Right cardiac atrium (tissue), 5 donors: ENCODE data around the gene PAOX. TPM values are rescaled to one million over a fixed set of nuclear protein-coding genes. Genes with fewer than 3 reads are reported as not detected.

Experiments used
- ATAC-seq, 2 donors: fragments of 200-7000 bp; cut with Tn5 transposase; one replicate each; pipeline versions ENCODE4 v1.8.0 to v1.9.1; 2020; ENCODE audit warnings: moderate library complexity in 2 of 2, mild to moderate bottlenecking in 1 of 2
- DNase-seq, 3 donors: peaks; one replicate each; pipeline ENCODE4 v3.0.0-alpha.2; 2020
- H3K27ac ChIP-seq: one replicate; pipeline ENCODE4 v1.5.1; 2013; ENCODE audit warnings: mild to moderate bottlenecking, low read length, control low read depth, moderate library complexity
- H3K27me3 ChIP-seq: one replicate; pipeline ENCODE4 v1.6.1; 2013; ENCODE audit not compliant: control insufficient read depth, insufficient read depth
- H3K4me1 ChIP-seq: one replicate; pipeline ENCODE4 v1.6.1; 2013; ENCODE audit warnings: low read length; ENCODE audit not compliant: control insufficient read depth, insufficient read depth
- H3K4me3 ChIP-seq: one replicate; pipeline ENCODE4 v1.5.1; 2013; ENCODE audit warnings: low read length, control low read depth
- H3K9me3 ChIP-seq: one replicate; pipeline ENCODE4 v1.6.1; 2013; ENCODE audit warnings: low read length; ENCODE audit not compliant: control insufficient read depth
- WGBS: extraction: QIAGEN DNeasy Blood & Tissue Kit; methylation state at CpG from one replicate; pipeline ENCODE4 v1.1.7; 2013; 5-methylcytosine and 5-hydroxymethylcytosine counted together
- intact Hi-C, 4 donors: fragments of 100-400 bp; cut with DNase I; formaldehyde crosslinking; loops; one replicate each; pipeline versions ENCODE4 v1.11.0 to v1.14.0; 2022 to 2023
- long read RNA-seq, 4 donors: library from polyadenylated mRNA; unstranded; transcript quantifications; one replicate each; pipeline ENCODE4 v2.0.0, GENCODE V29; 2020 to 2021
- polyA plus RNA-seq: library from polyadenylated mRNA; stranded (reverse); fragments of 200-250 nt; gene quantifications from one replicate; pipeline ENCODE4 v1.2.3, GENCODE V29; 2013
- total RNA-seq, 4 donors: library from RNA; stranded (reverse); fragmentation: NEBNext Ultra II Directional; extraction: Animal tissue kit (Norgen Biotek cat#: 25700); gene quantifications; one replicate each; pipeline ENCODE4 v1.2.1, GENCODE V29; 2021
- donor health status: healthy with polysubstance abuse.
- donor health status: DM: no; HTN: yes; CAD: no.
- donor health status: DM: no; HTN: no; CAD: no.
- donor health status: DM: no; HTN: yes; CAD: no; lungs with severe emphysema.
- donor health status: DM: yes; HTN: yes; CAD: no.

The PAOX gene
- total RNA-seq (1 to 10 TPM; 2.9 to 3.4 (median 3.2) TPM), polyA plus RNA-seq (2.7 TPM)
- long read RNA-seq, donor 1, transcript PAOX-201 (7 exons, 1,858 nt) = major isoform, 8 of 15 reads
- long read RNA-seq, donor 1, partial matches to known transcripts = 6 of 15 reads
- long read RNA-seq, donor 1, other reads (novel, unspliced or antisense) = 1 of 15 reads
- long read RNA-seq, donor 2, transcript PAOX-201 (7 exons, 1,858 nt) = major isoform, 6 of 8 reads
- long read RNA-seq, donor 2, partial matches to known transcripts = 1 of 8 reads
- long read RNA-seq, donor 2, other reads (novel, unspliced or antisense) = 0 of 8 reads
- long read RNA-seq, donor 3, partial matches to known transcripts = 1 of 1 reads
- long read RNA-seq, donor 3, other reads (novel, unspliced or antisense) = 0 of 1 reads
- long read RNA-seq, donor 4, partial matches to known transcripts = 1 of 4 reads
- long read RNA-seq, donor 4, other reads (novel, unspliced or antisense) = 0 of 4 reads

GRCh38 chr10:133379152-133379800, at the start of gene PAOX:
Gene PAOX (plus strand): TSS chr10:133379262. CDS start chr10:133379317, 55 bp downstream.
- Histone ChIP-seq H3K4me1 (peaks cover 4% of the 10 kb centered on the region), H3K27me3 (no peaks in the 10 kb centered on the region), H3K27ac (peak within 1 kb of the TSS; percentile 66), H3K9me3 (no peaks in the 10 kb centered on the region), H3K4me3 (peak within 1 kb of the TSS; percentile 92)
- peak; percentile 63 to 73 for ATAC-seq
- 4% methylated on average over 68 of the region's 78 CpGs for WGBS
- DNase-seq = peak; percentile 77 to 93 (median 89)
- intact Hi-C loops = no loop called here

DNA sequence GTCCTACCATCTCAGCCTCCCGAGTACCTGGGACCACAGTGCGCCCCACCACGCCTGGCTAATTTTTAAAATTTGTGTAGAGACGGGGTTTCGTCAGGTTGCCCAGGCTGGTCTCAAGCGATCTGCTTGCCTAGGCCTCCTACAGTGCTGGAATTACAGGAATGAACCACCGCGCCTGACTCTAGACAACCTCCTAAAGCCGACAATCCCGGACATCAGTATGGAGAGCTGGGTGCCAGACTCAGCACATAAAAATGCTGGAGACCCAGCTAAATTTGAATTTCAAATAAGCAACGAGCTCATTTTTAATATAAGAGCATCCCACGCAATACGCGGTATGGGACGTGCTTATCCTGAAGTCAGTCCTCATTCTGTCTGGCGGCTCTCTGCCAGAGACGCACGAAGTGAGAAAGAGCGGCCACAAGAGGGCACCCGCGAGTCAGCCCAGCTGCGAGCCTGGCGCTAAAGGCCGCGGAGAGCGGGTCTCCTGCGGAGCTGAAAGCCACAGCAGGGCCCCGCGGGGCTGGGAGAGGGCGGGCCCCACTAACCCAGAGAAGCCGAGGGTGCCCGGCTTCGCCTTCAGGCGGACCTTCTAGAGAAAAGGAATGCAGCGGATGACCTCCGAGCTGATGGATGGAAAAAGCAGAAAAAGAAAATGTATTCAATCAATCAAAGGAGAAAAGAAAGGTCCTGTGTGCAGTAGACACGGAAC, 49.4 kb upstream of the PAOX start:
- H3K27ac ChIP-seq = no peak overlapping the region
- no peaks in the 10 kb centered on the region for H3K9me3 ChIP-seq
- H3K4me3 ChIP-seq = no peak overlapping the region
- intact Hi-C loops = loop anchor here in 1 of 4 donors (5.0 to 10.0 kb wide), 2 partner anchors 195 to 278 kb away; partner anchors contain the start of gene CYP2E1
- ATAC-seq = peak; percentile 76 to 83
- peak; percentile 87 to 95 (median 92) for DNase-seq
- 9% methylated on average over 37 of the region's 37 CpGs for WGBS
- no peaks in the 10 kb centered on the region for H3K27me3 ChIP-seq
- H3K4me1 ChIP-seq = no peaks in the 10 kb centered on the region

DNA sequence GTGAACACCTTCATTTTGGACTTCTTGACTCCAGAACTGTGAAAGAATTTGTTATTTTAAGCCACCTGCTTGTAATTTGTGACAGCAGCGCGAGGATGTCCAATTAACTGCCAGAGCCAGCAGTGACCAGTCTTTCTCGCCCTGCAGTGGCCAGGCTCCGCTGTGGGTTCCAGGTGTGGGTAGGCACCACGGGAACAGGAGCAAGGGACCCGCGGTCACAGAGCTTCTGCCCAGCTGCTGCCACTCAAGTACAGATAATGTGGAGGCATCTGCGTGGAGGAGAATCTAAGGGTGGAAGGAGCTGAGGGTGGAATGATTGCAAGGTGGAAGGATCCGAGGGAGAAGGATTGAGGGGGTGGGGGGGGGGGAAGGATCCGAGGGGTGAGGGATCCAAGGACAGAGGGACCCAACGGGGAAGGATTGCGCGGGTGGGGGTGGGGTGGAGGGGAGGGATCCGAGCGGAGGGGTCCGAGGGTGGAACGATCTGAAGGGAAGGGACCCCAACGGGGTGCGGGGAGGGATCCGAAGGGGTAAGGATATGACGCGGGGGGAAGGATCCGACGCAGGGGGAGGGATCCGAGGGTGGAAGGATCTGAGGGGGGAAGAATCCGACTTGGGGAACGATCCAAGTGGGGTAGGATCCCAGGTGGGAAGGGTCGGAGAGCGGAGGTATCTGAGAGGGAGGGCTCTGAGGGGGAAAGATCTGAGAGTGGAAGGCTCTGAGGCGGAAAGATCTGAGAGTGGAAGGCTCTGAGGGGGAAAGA, 45.9 kb upstream of the PAOX start:
- peak in 1 of 3 donors; percentile 54 for DNase-seq
- H3K27me3 ChIP-seq = no peaks in the 10 kb centered on the region
- no peak overlapping the region for H3K4me3 ChIP-seq
- no peaks in the 10 kb centered on the region for H3K4me1 ChIP-seq
- no peak overlapping the region for H3K27ac ChIP-seq
- no peaks in the 10 kb centered on the region for H3K9me3 ChIP-seq
- no peak for ATAC-seq
- 78% methylated on average over 30 of the region's 30 CpGs for WGBS
- intact Hi-C loops = no loop called here

GRCh38 chr10:133334503-133335245, 44.4 kb upstream of the PAOX start:
- Histone ChIP-seq H3K4me3 (peak overlapping the region; percentile 26), H3K4me1 (no peaks in the 10 kb centered on the region), H3K27me3 (no peaks in the 10 kb centered on the region), H3K27ac (no peak overlapping the region), H3K9me3 (no peaks in the 10 kb centered on the region)
- 17% methylated on average over 51 of the region's 51 CpGs for WGBS
- intact Hi-C loops = no loop called here
- ATAC-seq (peak in 1 of 2 donors; percentile 39), DNase-seq (peak in 2 of 3 donors; percentile 51 to 63)

GRCh38 chr10:133335246-133336117, 43.6 kb upstream of the PAOX start:
- WGBS = 3% methylated on average over 75 of the region's 75 CpGs
- Histone ChIP-seq H3K4me3 (peak overlapping the region; percentile 26), H3K9me3 (no peaks in the 10 kb centered on the region), H3K4me1 (no peaks in the 10 kb centered on the region), H3K27ac (no peak overlapping the region), H3K27me3 (no peaks in the 10 kb centered on the region)
- ATAC-seq (peak in 1 of 2 donors; percentile 38), DNase-seq (peak; percentile 73 to 85 (median 81))
- intact Hi-C loops = no loop called here

DNA sequence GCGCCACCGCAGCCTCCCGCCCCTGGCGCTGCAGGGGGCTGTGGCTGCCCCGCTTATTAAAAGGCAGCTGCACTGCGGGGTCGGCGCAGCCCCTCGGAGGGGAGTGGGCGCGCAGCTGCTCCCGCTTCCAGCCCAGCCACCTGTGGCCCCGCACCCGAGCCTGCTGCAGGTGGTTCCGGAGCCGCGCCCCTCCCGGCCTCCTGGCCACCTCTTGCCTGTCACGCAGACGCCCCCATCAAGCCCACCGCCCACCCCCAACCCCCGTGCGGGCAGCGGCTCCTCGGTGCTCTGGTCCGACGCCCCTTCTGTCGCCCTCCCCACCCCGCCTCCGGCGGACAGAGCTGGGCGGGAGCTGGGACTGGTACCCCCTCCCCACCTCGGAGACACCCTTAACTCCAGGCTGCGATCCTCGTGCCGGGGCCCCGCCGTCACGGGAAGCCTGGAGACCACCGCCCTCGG, 42.9 kb upstream of the PAOX start:
- H3K9me3 ChIP-seq = no peaks in the 10 kb centered on the region
- no peaks in the 10 kb centered on the region for H3K27me3 ChIP-seq
- peak overlapping the region; percentile 26 for H3K4me3 ChIP-seq
- DNase-seq (peak in 1 of 3 donors; percentile 49), ATAC-seq (peak; percentile 4 to 8)
- intact Hi-C loops = no loop called here
- WGBS = 9% methylated on average over 41 of the region's 41 CpGs
- H3K4me1 ChIP-seq = no peaks in the 10 kb centered on the region
- no peak overlapping the region for H3K27ac ChIP-seq

GRCh38 chr10:133336577-133337369, 42.3 kb upstream of the PAOX start, which contains the start of gene CALY:
Gene CALY (minus strand): TSS chr10:133336896. CDS start chr10:133328989, 7,907 bp downstream.
- H3K9me3 ChIP-seq = no peaks in the 10 kb centered on the region
- peak within 1 kb of the TSS; percentile 26 for H3K4me3 ChIP-seq
- 19% methylated on average over 63 of the region's 63 CpGs for WGBS
- H3K27me3 ChIP-seq = no peaks in the 10 kb centered on the region
- DNase-seq (peak; percentile 28 to 73 (median 68)), ATAC-seq (no peak)
- H3K4me1 ChIP-seq = no peaks in the 10 kb centered on the region
- intact Hi-C loops = no loop called here
- H3K27ac ChIP-seq = no peak within 1 kb of the TSS

DNA sequence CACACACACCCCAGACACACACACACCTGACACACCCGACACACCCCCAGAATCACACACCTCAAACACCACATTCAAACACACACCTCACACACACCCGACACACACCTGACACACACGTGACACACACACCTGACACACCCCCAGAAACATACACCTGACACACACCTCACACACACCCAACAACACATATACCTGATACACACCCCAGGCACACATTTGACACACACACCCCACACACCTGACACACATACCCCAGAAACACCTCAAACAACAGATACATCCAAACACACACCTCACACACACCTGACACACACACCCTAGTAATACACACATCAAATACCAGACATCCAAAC, 41.7 kb upstream of the PAOX start:
- intact Hi-C loops = no loop called here
- DNase-seq = peak in 1 of 3 donors; percentile 19
- Histone ChIP-seq H3K27ac (no peak overlapping the region), H3K27me3 (no peaks in the 10 kb centered on the region), H3K9me3 (no peaks in the 10 kb centered on the region), H3K4me1 (no peaks in the 10 kb centered on the region), H3K4me3 (no peak overlapping the region)
- ATAC-seq = no peak
- 85% methylated on average over 3 of the region's 3 CpGs for WGBS
